HCT116 (cell line): Measurements from ENCODE around the gene YPEL3.

Experiments used
- EZH2 ChIP-seq: fragments of 200-600 bp; sonication (generic); IDR thresholded peaks from 2 replicates; pipeline ENCODE4 v1.6.1; 2017; ENCODE audit warnings: antibody characterized with exemption, mixed run types
- POLR2A ChIP-seq: IDR thresholded peaks from 2 replicates; pipeline ENCODE4 v1.7.0; 2011; ENCODE audit warnings: borderline replicate concordance; ENCODE audit not compliant: insufficient read depth, insufficient read length; ENCODE audit errors: extremely low read depth
- SP1 ChIP-seq: IDR thresholded peaks from 2 replicates; pipeline ENCODE4 v1.6.1; 2012; ENCODE audit warnings: low read depth

DNA sequence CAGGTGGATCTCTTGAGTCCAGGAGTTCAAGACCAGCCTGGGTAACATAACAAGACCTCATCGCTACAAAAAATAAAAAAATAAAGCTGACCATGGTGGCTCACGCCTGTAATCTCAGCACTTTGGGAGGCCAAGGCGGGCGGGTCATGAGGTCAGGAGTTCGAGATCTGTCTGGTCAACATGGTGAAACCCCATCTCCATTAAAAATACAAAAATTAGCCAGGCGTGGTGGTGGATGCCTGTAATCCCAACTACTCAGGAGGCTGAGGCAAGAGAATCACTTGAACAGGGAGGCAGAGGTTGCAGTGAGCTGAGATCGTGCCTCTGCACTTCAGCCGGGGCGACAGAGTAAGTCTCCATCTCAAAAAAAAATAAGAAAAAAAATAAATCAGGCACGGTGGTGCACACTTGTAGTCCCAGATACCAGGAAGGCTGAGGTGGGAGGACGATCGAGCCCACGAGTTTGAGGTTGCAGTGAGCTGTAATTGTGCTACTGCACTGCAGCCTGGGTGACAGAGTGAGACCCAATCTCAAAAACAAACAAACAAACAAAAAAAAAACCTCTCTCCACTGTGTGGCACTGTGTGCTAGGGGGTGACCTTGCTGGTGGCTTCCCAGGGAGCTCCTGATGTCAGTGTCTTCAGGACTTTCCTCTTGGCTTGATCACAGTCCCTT, 46.8 kb upstream of the YPEL3 start:
- TF ChIP-seq EZH2 (no peak), POLR2A (no peak), SP1 (no peak)
